GM12874 (cell line): ENCODE measurements around the gene CD2AP.

Experiments
- TF ChIP-seq, protein P1 (sequence below): IDR thresholded peaks from 2 replicates; pipeline ENCODE4 v1.5.1; 2011; ENCODE audit warnings: low read depth, mild to moderate bottlenecking, control low read depth, low read length, moderate library complexity; ENCODE audit not compliant: insufficient read depth

Gene CD2AP

DNA sequence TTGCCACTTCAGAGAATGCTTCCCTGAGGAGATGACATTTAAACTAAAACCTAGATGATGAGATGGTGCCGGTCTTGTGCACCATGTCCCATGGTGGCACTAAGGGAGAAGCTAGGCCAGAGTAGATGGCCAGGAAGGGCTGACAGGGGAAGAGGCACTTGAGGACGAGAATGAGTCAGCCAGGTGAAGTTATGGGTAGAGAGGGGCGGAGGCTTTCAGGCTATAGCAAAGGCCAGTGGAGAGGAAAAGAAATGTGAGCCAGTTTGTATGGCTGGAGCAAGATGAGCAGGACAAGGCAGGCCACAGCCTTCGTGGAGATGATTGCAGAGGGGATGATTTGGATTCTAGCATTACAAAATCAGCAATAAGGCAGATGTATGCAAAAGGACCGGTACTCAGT, 176.1 kb downstream of the CD2AP start:
- TF ChIP-seq, protein P1, sequence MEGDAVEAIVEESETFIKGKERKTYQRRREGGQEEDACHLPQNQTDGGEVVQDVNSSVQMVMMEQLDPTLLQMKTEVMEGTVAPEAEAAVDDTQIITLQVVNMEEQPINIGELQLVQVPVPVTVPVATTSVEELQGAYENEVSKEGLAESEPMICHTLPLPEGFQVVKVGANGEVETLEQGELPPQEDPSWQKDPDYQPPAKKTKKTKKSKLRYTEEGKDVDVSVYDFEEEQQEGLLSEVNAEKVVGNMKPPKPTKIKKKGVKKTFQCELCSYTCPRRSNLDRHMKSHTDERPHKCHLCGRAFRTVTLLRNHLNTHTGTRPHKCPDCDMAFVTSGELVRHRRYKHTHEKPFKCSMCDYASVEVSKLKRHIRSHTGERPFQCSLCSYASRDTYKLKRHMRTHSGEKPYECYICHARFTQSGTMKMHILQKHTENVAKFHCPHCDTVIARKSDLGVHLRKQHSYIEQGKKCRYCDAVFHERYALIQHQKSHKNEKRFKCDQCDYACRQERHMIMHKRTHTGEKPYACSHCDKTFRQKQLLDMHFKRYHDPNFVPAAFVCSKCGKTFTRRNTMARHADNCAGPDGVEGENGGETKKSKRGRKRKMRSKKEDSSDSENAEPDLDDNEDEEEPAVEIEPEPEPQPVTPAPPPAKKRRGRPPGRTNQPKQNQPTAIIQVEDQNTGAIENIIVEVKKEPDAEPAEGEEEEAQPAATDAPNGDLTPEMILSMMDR = no peak

DNA sequence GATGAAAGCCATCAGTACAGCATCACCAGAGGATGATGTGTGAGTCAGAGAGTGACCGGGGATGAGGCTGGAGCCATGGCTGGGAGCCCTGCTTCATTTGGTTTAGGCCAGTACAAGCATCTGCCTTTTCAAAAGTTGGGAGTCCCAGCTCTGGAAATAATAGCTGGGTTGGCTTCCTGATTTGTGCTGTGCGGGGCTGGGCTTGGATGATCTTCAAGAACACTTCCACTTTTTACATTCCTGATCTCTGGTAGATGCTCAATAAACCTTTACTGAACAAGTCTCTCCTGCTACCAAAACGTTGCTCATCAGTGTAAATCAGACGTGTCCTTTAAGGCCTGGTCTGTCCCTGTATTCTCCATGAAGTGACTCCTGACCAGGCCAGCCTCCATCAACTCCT, 176.7 kb downstream of the CD2AP start:
- TF ChIP-seq, protein P1 = no peak

DNA sequence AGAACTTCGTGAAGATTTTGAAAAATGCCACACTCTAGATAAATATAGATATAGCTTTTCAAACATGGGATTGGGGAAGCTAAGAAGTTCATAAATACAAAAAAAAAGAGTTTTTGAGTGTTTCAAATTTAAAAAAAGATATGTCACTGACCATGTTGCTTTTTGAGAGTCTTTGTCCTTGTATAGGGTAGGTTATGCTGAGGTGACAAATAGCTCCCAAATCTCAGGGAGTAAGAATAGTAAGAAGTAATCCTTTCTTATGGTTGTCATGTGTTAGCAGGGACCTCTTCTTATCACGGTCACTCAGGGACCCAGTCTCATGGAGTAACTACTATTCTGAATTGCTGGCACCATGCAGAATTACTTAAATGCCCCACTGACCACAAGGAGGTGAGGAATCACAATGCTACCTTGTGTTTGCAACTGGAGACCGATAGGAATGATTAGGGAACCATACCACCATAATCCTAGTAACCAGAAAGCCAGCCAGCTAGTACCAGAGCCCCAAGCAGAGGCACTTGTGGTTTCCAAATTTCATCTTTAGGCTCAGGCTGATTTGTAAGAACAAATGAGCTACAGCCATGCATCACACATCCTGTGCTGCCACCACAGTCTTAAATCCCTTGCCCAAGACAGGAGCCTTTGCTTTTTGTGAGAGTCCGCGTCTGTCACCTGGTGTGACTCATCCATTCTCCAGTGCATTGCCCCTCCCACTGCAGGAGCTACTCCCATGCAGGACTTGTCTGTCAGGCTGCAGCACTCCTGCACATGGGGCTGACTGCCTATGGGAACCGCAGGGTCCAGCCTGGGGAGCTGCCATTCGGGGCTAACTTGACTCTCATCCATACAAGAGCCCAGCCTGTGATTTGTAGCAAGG, 178.4 kb downstream of the CD2AP start:
- TF ChIP-seq, protein P1 = no peak

DNA sequence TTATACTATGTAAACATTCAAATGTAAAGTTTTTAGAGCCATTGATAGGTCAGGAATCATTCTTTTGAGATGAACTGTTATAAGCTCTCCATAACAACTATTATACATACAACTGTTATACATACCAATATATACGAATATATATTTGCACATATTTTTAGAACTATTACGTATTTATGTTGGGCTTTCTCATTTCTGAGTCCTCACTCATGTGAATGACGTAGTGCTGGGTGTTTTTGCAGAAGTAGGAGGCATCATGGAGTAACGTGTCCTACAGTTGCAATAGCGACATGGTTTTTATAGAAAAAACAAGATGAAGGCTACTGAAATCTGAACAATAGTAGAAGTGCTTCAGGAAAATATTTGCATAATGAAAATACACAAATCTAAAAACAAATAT, 184.4 kb downstream of the CD2AP start:
- TF ChIP-seq, protein P1 = no peak

DNA sequence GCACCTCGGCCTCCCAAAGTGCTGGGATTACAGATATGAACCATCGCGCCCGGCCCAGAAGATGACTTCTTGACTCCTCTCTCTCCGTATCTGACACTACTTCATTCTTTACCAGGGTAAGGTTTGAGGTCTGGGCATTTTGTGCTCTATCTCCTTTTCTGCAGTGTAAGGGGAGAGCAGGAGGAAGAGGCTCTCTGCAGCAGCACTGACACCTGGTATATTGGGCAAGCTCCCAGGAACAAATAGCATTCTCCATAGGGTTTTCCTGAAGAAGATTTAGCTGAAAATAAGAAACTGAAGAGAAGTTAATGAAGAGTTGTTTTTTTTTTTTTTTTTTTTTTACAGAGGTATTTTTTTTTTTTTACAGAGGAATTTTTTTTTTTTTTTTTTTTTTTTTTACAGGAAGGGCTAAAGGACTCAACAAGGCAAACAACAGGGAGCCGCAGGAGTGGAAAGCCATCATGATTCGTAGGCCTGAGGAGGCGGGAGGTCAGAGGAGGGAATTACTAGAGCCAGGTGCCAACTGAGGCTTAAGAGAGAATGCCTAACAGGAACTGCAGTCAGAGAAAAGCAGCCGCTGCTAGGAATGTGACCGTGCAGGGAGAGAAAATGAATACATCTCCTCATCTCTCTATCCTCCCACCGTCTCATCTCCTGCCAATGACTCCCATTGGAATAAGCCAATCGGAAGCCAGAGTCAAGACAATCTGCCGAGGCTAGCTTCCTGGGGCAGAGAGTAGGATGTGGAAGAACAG, 186.1 kb downstream of the CD2AP start:
- TF ChIP-seq, protein P1 = no peak

DNA sequence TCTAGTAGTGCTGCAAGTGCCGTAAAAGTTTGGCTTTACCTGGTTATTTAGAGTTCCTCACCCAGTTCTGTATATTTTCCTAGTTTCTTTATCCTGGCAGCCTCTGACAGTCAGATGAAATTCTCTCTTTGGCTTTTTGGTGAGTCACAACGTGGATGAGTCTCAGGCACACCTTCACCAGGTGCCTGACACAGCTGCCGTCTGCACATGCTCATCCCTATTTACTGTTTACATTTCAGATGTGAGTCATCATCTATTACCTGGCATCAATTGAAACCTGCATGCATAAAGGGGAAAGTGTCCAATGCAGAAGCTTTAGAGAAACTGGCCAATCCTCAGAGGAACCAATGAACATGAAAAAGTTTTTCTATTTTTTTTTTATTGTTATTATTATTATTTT, 187.5 kb downstream of the CD2AP start:
- TF ChIP-seq, protein P1 = no peak

DNA sequence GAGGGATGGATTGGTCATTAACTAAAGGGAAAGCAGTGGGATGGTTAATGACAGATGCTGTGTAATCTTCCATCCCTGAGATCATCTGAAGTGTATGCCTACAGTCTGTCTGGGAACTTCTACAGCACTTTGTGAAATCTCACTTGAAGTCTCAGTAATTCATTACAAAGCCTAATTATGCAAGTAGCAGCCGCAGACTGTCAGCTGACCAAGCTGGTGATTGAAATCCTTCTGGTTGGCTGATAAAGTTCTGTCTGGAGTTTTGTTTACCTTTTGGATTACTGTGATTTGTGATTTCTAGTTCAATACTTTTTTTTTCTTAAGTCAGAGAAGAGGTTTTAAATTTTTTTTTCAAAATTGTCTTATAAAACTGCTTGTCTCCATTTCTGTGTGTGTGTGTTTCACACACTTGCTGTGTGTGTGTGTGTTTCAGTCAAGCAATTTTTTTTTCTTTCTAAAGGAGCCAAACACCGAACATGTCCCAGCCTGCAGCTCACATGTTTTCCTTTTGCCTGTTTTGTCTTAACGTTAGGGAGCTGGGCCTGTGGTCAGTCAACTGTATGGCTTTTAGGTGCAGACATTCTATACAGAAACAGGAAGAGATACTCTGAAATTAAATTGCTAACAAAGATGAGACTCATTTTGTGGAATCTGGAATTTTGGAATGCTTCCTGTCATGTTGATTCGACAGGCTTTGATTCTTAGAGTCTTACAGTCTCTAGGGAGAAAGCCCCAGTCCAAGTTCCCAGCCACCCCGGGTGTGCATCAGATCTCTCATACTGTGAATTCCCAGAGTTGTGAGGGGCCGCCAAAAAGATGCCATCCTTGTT, 192.3 kb downstream of the CD2AP start:
- TF ChIP-seq, protein P1 = no peak
